GM12864 (cell line): ENCODE data around the gene SULF2.

Experiments used
- DNase-seq: peaks from one replicate; pipeline ENCODE4 v3.0.0-alpha.2; 2011; ENCODE audit warnings: low read depth
- H3K4me3 ChIP-seq: 2 replicates; pipeline ENCODE4 v1.5.1; 2011; ENCODE audit warnings: mild to moderate bottlenecking, low read depth, low read length, control low read depth
- TF ChIP-seq, protein P1 (sequence below): IDR thresholded peaks from 2 replicates; pipeline ENCODE4 v1.5.1; 2011; ENCODE audit warnings: low read depth, mild to moderate bottlenecking, moderate library complexity, low read length, control low read depth, inconsistent platforms; ENCODE audit errors: missing control alignments

The SULF2 gene

DNA sequence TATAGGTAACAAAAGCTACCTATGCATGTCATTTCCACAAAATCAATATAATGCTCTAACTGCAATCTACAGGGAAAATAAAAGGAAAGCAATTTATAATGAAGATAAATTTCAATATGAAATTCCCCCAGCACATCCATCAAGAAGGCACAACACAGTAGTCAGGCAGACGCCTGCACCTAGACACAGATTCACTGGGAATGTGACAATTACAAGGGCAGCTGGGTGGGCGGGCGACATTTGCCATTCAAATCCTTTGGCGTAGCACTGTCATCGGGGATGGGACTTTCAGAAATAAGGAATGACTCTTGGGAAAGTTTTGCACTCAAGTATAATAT is 60.4 kb downstream of the SULF2 start:
- no peak overlapping the region for H3K4me3 ChIP-seq
- TF ChIP-seq, protein P1, sequence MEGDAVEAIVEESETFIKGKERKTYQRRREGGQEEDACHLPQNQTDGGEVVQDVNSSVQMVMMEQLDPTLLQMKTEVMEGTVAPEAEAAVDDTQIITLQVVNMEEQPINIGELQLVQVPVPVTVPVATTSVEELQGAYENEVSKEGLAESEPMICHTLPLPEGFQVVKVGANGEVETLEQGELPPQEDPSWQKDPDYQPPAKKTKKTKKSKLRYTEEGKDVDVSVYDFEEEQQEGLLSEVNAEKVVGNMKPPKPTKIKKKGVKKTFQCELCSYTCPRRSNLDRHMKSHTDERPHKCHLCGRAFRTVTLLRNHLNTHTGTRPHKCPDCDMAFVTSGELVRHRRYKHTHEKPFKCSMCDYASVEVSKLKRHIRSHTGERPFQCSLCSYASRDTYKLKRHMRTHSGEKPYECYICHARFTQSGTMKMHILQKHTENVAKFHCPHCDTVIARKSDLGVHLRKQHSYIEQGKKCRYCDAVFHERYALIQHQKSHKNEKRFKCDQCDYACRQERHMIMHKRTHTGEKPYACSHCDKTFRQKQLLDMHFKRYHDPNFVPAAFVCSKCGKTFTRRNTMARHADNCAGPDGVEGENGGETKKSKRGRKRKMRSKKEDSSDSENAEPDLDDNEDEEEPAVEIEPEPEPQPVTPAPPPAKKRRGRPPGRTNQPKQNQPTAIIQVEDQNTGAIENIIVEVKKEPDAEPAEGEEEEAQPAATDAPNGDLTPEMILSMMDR, result no peak
- no peak for DNase-seq

DNA sequence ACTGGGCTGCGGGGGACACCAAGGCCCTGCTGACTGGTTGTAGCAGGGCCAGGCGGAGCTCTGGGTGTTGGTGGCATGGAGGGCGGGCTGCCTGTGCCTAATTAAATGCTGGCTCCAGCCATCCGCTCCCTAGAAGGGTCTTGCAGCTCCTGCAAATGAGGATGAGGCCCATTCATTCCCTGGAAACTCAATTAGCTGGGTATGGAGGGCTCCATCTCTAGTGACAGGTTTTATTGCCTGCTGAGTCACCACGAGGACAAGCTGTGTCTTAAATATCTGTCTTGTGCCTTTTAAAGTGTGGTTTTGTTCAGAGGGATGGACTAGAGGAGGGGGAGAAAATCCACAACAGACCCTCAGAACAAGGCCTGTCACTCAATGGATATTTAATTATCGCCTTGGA is 60.9 kb downstream of the SULF2 start:
- no peak overlapping the region for H3K4me3 ChIP-seq
- TF ChIP-seq, protein P1, result no peak
- DNase-seq, result no peak

GRCh38 chr20:47723322-47723721 is 62.0 kb downstream of the SULF2 start:
- TF ChIP-seq, protein P1, result no peak

GRCh38 chr20:47720636-47721427 is 64.4 kb downstream of the SULF2 start:
- TF ChIP-seq, protein P1, result no peak
- H3K4me3 ChIP-seq, result no peak overlapping the region
- DNase-seq, result no peak

More at GRCh38 chr20:47723322-47723721, 62.0 kb downstream of the SULF2 start:
- H3K4me3 ChIP-seq, result no peak overlapping the region
- DNase-seq, result no peak

- no peak for DNase-seq
- TF ChIP-seq, protein P1, result no peak
- H3K4me3 ChIP-seq, result no peak overlapping the region
These were observed 65.7 kb downstream of the SULF2 start for GRCh38 chr20:47719625-47720024.

- TF ChIP-seq, protein P1, result no peak
These were observed 66.1 kb downstream of the SULF2 start for GRCh38 chr20:47719211-47719610.

DNA sequence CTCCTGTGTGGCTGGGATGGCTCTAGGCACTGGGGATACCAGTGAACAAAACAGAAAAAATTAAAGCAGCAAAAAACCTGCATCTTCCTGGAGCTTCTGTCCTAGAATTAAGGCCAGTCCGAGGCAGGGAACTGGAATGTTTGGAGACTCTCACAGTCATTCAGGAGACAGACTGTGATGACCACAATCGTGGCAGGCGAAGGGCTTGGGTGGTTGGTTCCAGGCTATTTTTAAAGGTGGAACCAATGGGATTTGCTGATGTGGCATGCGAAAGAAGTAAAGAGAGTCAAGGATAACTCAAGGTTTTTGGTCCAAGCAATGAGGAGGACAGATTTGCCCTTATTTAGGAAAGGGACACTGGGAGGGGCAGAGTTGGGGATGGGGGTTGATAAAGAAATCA is 66.9 kb downstream of the SULF2 start:
- TF ChIP-seq, protein P1, result no peak
- no peak overlapping the region for H3K4me3 ChIP-seq
- DNase-seq, result no peak

More at GRCh38 chr20:47719211-47719610, 66.1 kb downstream of the SULF2 start:
- no peak overlapping the region for H3K4me3 ChIP-seq
- DNase-seq, result no peak
